K562 (cell line): ENCODE measurements around the gene TUBA4B. TPM values are rescaled to one million over a fixed set of nuclear protein-coding genes. Genes with fewer than 3 reads are reported as not detected.

Source experiments
- ATF7 ChIP-seq: fragments of 450-650 bp; IDR thresholded peaks from 2 replicates; pipeline ENCODE4 v1.7.1; 2014; ENCODE audit warnings: mild to moderate bottlenecking, moderate library complexity
- CBX2 ChIP-seq: fragments of 200-600 bp; sonication (generic); IDR thresholded peaks from one replicate; pipeline ENCODE4 v1.6.1; 2012; ENCODE audit warnings: mild to moderate bottlenecking, low read length, inconsistent platforms; ENCODE audit not compliant: insufficient read depth, poor library complexity, severe bottlenecking
- CHD4 ChIP-seq: fragments of 200-600 bp; sonication (generic); IDR thresholded peaks from 3 replicates; pipeline ENCODE4 v1.6.1; 2012; ENCODE audit warnings: low read depth, mild to moderate bottlenecking, mixed read lengths, low read length, inconsistent platforms; ENCODE audit not compliant: insufficient read depth, insufficient replicate concordance, poor library complexity, severe bottlenecking
- DPF2 ChIP-seq: fragments of 450-650 bp; IDR thresholded peaks from 2 replicates; pipeline ENCODE4 v1.6.1; 2016
- E2F4 ChIP-seq: sonication (generic); formaldehyde crosslinking; IDR thresholded peaks from 2 replicates; pipeline ENCODE4 v1.8.0; 2022; ENCODE audit warnings: mild to moderate bottlenecking, low read depth, missing genetic modification reagents
- EZH2 ChIP-seq: IDR thresholded peaks from 2 replicates; pipeline ENCODE4 v1.6.1; 2012; ENCODE audit warnings: low read depth, mild to moderate bottlenecking, inconsistent platforms, low read length, borderline replicate concordance
- GABPB1 ChIP-seq: sonication (generic); formaldehyde crosslinking; IDR thresholded peaks from 2 replicates; pipeline ENCODE4 v1.8.0; 2022; ENCODE audit warnings: mild to moderate bottlenecking, missing genetic modification reagents
- GATAD2A ChIP-seq: fragments of 450-650 bp; IDR thresholded peaks from 2 replicates; pipeline ENCODE4 v1.6.1; 2017
- HDAC1 ChIP-seq, 2 experiments: fragments of 450-650 bp; IDR thresholded peaks; 2 replicates each; pipeline ENCODE4 v1.6.1; 2016 to 2017; ENCODE audit warnings: inconsistent platforms in 1 of 2, mild to moderate bottlenecking in 1 of 2, moderate library complexity in 1 of 2
- HES1 ChIP-seq: fragments of 450-650 bp; IDR thresholded peaks from 2 replicates; pipeline ENCODE4 v1.6.1; 2016; ENCODE audit warnings: low read depth, mild to moderate bottlenecking, moderate library complexity
- JUNB ChIP-seq: fragments of 450-650 bp; formaldehyde crosslinking; conservative IDR thresholded peaks from 2 replicates; pipeline ENCODE4 v1.4.0; 2020; ENCODE audit warnings: mild to moderate bottlenecking
- JUND ChIP-seq, 2 experiments: IDR thresholded peaks; 2 replicates in 1 of 2; 3 replicates in 1 of 2; pipeline ENCODE4 v1.6.1; 2011; ENCODE audit warnings: borderline replicate concordance in 2 of 2, low read depth in 2 of 2, low read length in 2 of 2, improper control_type of control experiment in 1 of 2, missing biosample characterization in 1 of 2, missing genetic modification characterization in 1 of 2, missing genetic modification reagents in 1 of 2
- NFIX ChIP-seq: fragments of 250-450 bp; sonication (Bioruptor Pico); IDR thresholded peaks from 2 replicates; pipeline ENCODE4 v1.4.0; 2020; ENCODE audit warnings: low read depth, mild to moderate bottlenecking, moderate library complexity
- PKNOX1 ChIP-seq: fragments of 450-650 bp; IDR thresholded peaks from 2 replicates; pipeline ENCODE4 v1.6.1; 2016
- PML ChIP-seq: IDR thresholded peaks from 2 replicates; pipeline ENCODE4 v1.6.1; 2012; ENCODE audit warnings: low read length, inconsistent platforms
- POLR2A ChIP-seq: fragments of 450-650 bp; conservative IDR thresholded peaks from 2 replicates; pipeline ENCODE4 v1.6.1; 2016
- SFPQ ChIP-seq: fragments of 200-400 bp; formaldehyde crosslinking; IDR thresholded peaks from 2 replicates; pipeline ENCODE4 v1.6.1; 2017; ENCODE audit warnings: mild to moderate bottlenecking, low read depth, low read length, moderate library complexity
- TAF1 ChIP-seq: IDR thresholded peaks from 2 replicates; pipeline ENCODE4 v1.6.1; 2011; ENCODE audit warnings: mild to moderate bottlenecking, low read length, moderate library complexity; ENCODE audit not compliant: insufficient read depth, control insufficient read depth, severe bottlenecking; ENCODE audit errors: extremely low read depth
- TCF7 ChIP-seq: sonication (generic); IDR thresholded peaks from 2 replicates; pipeline ENCODE4 v1.6.1; 2016; ENCODE audit warnings: antibody characterized with exemption, borderline replicate concordance
- THAP7 ChIP-seq: fragments of 250-450 bp; sonication (Bioruptor Pico); IDR thresholded peaks from 2 replicates; pipeline ENCODE4 v1.5.0; 2021
- ZKSCAN1 ChIP-seq: fragments of 150-350 bp; IDR thresholded peaks from 2 replicates; pipeline ENCODE4 v1.6.1; 2016; ENCODE audit warnings: low read depth, low read length
- polyA plus RNA-seq, 8 experiments: library from polyadenylated mRNA; depleted of rRNA in 4 of 8; stranded (reverse) in 5 of 8; unstranded in 3 of 8; fragments of >200 nt; fragmentation: Nextera tagmentation in 2 of 8; fragmentation: Illumina TruSeq in 1 of 8; extraction: Ambion mirVana in 2 of 8; extraction: Trizol in 1 of 8; gene quantifications; 2 replicates each; pipeline versions ENCODE4 v1.2.1 to v1.2.3, GENCODE V29; 2011 to 2014; ENCODE audit warnings: inconsistent platforms in 1 of 8, missing spikeins in 1 of 8
- total RNA-seq, 7 experiments: library from RNA; depleted of rRNA in 6 of 7; stranded (reverse); fragments of >200 nt in 6 of 7; fragmentation: Illumina TruSeq in 2 of 7; extraction: Trizol in 2 of 7; gene quantifications; 2 replicates each; pipeline versions ENCODE4 v1.2.1 to v1.2.3, GENCODE V29; 2011 to 2021; ENCODE audit warnings: low replicate concordance in 1 of 7

Gene TUBA4B
- total and polyA plus RNA-seq, 9 of the 15 experiments (the other 6 are each of a cell fraction or from before 2014, with no cell fraction given) = 0.04 TPM; not detected in 8

GRCh38 chr2:219294356-219295351 lies 41.6 kb downstream of the TUBA4B start (continued):
- TF ChIP-seq E2F4 (CRISPR knock-in tag) (no peak), NFIX (CRISPR knock-in tag) (no peak), GATAD2A (0 out of 2 replicates have a peak, but pooled peaks have one; percentile 32), JUND (IDR thresholded peaks at IDR 0.05; ENCODE audit: borderline replicate concordance, low read depth, low read length) (no peak), JUND (tag; IDR thresholded peaks at IDR 0.05; ENCODE audit: borderline replicate concordance, low read depth, low read length) (no peak; the same call in 2 of the 3 replicates), ATF7 (peak; percentile 76; the same call in 1 of the 2 replicates), ZKSCAN1 (no peak), PML (no peak), CHD4 (no peak), HES1 (no peak), TCF7 (no peak), EZH2 (no peak), JUNB (no peak), HDAC1 (IDR thresholded peaks at IDR 0.05) (peak in 1 of 2 experiments; percentile 56; a peak in 2 of 4 replicates), TAF1 (peak; percentile 49), GABPB1 (peak; percentile 62; the same call in 1 of the 2 replicates), DPF2 (peak; percentile 22; the same call in 1 of the 2 replicates), SFPQ (no peak), POLR2A (peak; percentile 72; the same call in 1 of the 2 replicates), THAP7 (CRISPR knock-in tag) (no peak), CBX2 (no peak), PKNOX1 (peak; percentile 83)
